HepG2 (cell line): ENCODE measurements around the gene DOCK2. TPM values are rescaled to one million over a fixed set of nuclear protein-coding genes. Genes with fewer than 3 reads are reported as not detected.

Experiments
- ATAC-seq: fragments of 200-7000 bp; cut with Tn5 transposase; 3 replicates; pipeline ENCODE4 v1.9.1; 2020; ENCODE audit warnings: mild to moderate bottlenecking, moderate library complexity
- BruUV-seq: library from RNA; stranded (reverse); fragments of 400-500 nt; replicated peaks from 2 replicates; lab custom pipeline; 2021; lab: Mats Ljungman, UMichigan
- CTCF ChIA-PET: fragments of 300-600 bp; formaldehyde crosslinking; extraction: SDS; loops from one replicate; lab custom pipeline; 2021; ENCODE audit warnings: low total read pairs, inconsistent platforms, low intra/inter-chr PET ratio; lab: Yijun Ruan, JAX
- POLR2A ChIA-PET: fragments of 350-600 bp; sonication (Branson Sonifier 250); formaldehyde crosslinking; loops from one replicate; lab custom pipeline; 2020; ENCODE audit warnings: antibody characterized with exemption, inconsistent platforms; lab: Yijun Ruan, JAX
- DNase-seq: peaks from one replicate; pipeline ENCODE4 v3.0.0-alpha.2; 2015; ENCODE audit warnings: low spot score
- FAIRE-seq: peaks from 3 replicates; lab custom pipeline; 2011; peaks lifted over from hg19 to GRCh38; lab: Jason Lieb, UNC
- H2AFZ ChIP-seq: one replicate; pipeline ENCODE4 v1.6.1; 2011; ENCODE audit warnings: low read length, inconsistent platforms
- H3K27ac ChIP-seq: fragments of 300-600 bp; 3 replicates; pipeline ENCODE4 v1.8.0; 2011; ENCODE audit warnings: mixed run types, mild to moderate bottlenecking, mixed read lengths, low read length, inconsistent platforms; ENCODE audit not compliant: insufficient read depth; ENCODE audit errors: extremely low read length
- H3K27me3 ChIP-seq, 2 experiments: fragments of 200-600 bp in 1 of 2; 2 replicates in 1 of 2; 3 replicates in 1 of 2; pipeline versions ENCODE4 v1.6.0 to v1.8.0; 2011; ENCODE audit warnings: low read length in 2 of 2, mild to moderate bottlenecking in 2 of 2, moderate library complexity in 2 of 2, inconsistent platforms in 1 of 2; ENCODE audit not compliant: insufficient read depth in 2 of 2, control insufficient read depth in 1 of 2
- H3K36me3 ChIP-seq, 2 experiments: fragments of 200-600 bp in 1 of 2; replicated peaks in 1 of 2; 2 replicates in 1 of 2; 3 replicates in 1 of 2; pipeline versions ENCODE4 v1.5.1 to v1.8.0; 2011; ENCODE audit warnings: low read length in 2 of 2, inconsistent platforms in 1 of 2; ENCODE audit not compliant: insufficient read depth in 2 of 2, control insufficient read depth in 1 of 2
- H3K4me1 ChIP-seq: 2 replicates; pipeline ENCODE4 v1.5.1; 2012; ENCODE audit warnings: low read length, inconsistent platforms; ENCODE audit not compliant: insufficient read depth
- H3K4me2 ChIP-seq: 2 replicates; pipeline ENCODE4 v1.6.0; 2011; ENCODE audit warnings: low read depth, low read length, inconsistent platforms
- H3K4me3 ChIP-seq, 3 experiments: fragments of 200-600 bp in 1 of 3; sonication (generic), shearing (Covaris generic) in 1 of 3; replicated peaks in 1 of 3; 2 replicates each; pipeline ENCODE4 v1.5.1; 2011 to 2016; ENCODE audit warnings: low read length in 3 of 3, inconsistent platforms in 2 of 3, low read depth in 2 of 3, mild to moderate bottlenecking in 2 of 3, control low read depth in 1 of 3, mixed read lengths in 1 of 3; ENCODE audit not compliant: insufficient read depth in 1 of 3
- H3K79me2 ChIP-seq: one replicate; pipeline ENCODE4 v1.6.1; 2011; ENCODE audit warnings: low read length, inconsistent platforms; ENCODE audit not compliant: insufficient read depth
- H3K9ac ChIP-seq: 2 replicates; pipeline ENCODE4 v1.6.0; 2011; ENCODE audit warnings: mild to moderate bottlenecking, low read depth, low read length, inconsistent platforms; ENCODE audit not compliant: insufficient read depth
- H3K9me3 ChIP-seq: 2 replicates; pipeline ENCODE4 v1.5.1; 2012; ENCODE audit warnings: mild to moderate bottlenecking, low read length
- H4K20me1 ChIP-seq: 2 replicates; pipeline ENCODE4 v1.6.0; 2011; ENCODE audit warnings: inconsistent platforms, mild to moderate bottlenecking, low read length, moderate library complexity; ENCODE audit not compliant: insufficient read depth
- IRF9 ChIP-seq: sonication (generic); formaldehyde crosslinking; IDR thresholded peaks from 2 replicates; pipeline ENCODE4 v1.8.0; 2022; ENCODE audit warnings: missing genetic modification reagents, mild to moderate bottlenecking, borderline replicate concordance
- KLF9 ChIP-seq: IDR thresholded peaks from 2 replicates; pipeline ENCODE4 v1.6.1; 2016; ENCODE audit warnings: low read depth
- NPAS2 ChIP-seq: sonication (generic); formaldehyde crosslinking; IDR thresholded peaks from 2 replicates; pipeline ENCODE4 v1.8.0; 2022; ENCODE audit warnings: mild to moderate bottlenecking, missing genetic modification reagents, borderline replicate concordance
- SAFB2 ChIP-seq: sonication (generic); formaldehyde crosslinking; IDR thresholded peaks from 2 replicates; pipeline ENCODE4 v1.5.1; 2020; ENCODE audit warnings: missing genetic modification reagents, low read depth, mild to moderate bottlenecking, borderline replicate concordance
- TEAD3 ChIP-seq: optimal IDR thresholded peaks from 2 replicates; pipeline ENCODE3; 2016; ENCODE audit warnings: borderline replicate concordance
- ZBED4 ChIP-seq: sonication (generic); formaldehyde crosslinking; IDR thresholded peaks from 2 replicates; pipeline ENCODE4 v1.4.0; 2020; ENCODE audit warnings: missing genetic modification reagents, borderline replicate concordance
- ZBTB21 ChIP-seq: sonication (generic); formaldehyde crosslinking; IDR thresholded peaks from 2 replicates; pipeline ENCODE4 v1.4.0; 2020; ENCODE audit warnings: missing genetic modification reagents
- ZNF205 ChIP-seq: IDR thresholded peaks from 2 replicates; pipeline ENCODE4 v1.6.1; 2018; ENCODE audit warnings: missing biosample characterization, missing genetic modification reagents
- ZNF501 ChIP-seq: sonication (generic); formaldehyde crosslinking; IDR thresholded peaks from 2 replicates; pipeline ENCODE4 v1.5.1; 2020; ENCODE audit warnings: mild to moderate bottlenecking, moderate library complexity, missing genetic modification reagents
- ZNF629 ChIP-seq: sonication (generic); formaldehyde crosslinking; conservative IDR thresholded peaks from 2 replicates; pipeline ENCODE4 v1.5.0; 2020; ENCODE audit warnings: missing genetic modification reagents
- ZSCAN12 ChIP-seq: sonication (generic); formaldehyde crosslinking; IDR thresholded peaks from 2 replicates; pipeline ENCODE4 v1.9.0; 2021; ENCODE audit warnings: mild to moderate bottlenecking, missing genetic modification reagents
- WGBS: methylation state at CpG from one replicate; pipeline ENCODE4 v1.1.6; 2017; ENCODE audit warnings: low lambda C conversion rate; 5-methylcytosine and 5-hydroxymethylcytosine counted together
- in situ Hi-C: cut with HindIII; loops from 2 replicates; pipeline ENCODE4 v1.10.0; 2017; ENCODE audit warnings: low pct_unique_long_range_greater_than_20kb; ENCODE audit not compliant: extremely low pct_ligation_motif_present
- intact Hi-C: fragments of 100-400 bp; cut with micrococcal nuclease; formaldehyde crosslinking; loops from one replicate; pipeline ENCODE4 v1.10.0; 2022; ENCODE audit not compliant: unreplicated experiment
- polyA plus RNA-seq, 8 experiments: library from polyadenylated mRNA; depleted of rRNA in 3 of 8; stranded (reverse) in 7 of 8; unstranded in 1 of 8; fragments of >200 nt; fragmentation: Illumina TruSeq in 4 of 8; extraction: Trizol in 4 of 8; gene quantifications; 2 replicates each; pipeline versions ENCODE4 v1.2.1 to v1.2.3, GENCODE V29; 2011 to 2016; ENCODE audit warnings: low read depth in 4 of 8, missing spikeins in 1 of 8, mixed read lengths in 1 of 8; ENCODE audit not compliant: insufficient read depth in 1 of 8
- total RNA-seq, 5 experiments: library from RNA; depleted of rRNA; stranded (reverse); fragments of >200 nt; fragmentation: Illumina TruSeq; extraction: Trizol; gene quantifications; 2 replicates each; pipeline ENCODE4 v1.2.3, GENCODE V29; 2016; ENCODE audit warnings: low read depth in 1 of 5
- TF ChIP-seq, protein P1 (sequence below): sonication (generic); formaldehyde crosslinking; IDR thresholded peaks from 2 replicates; pipeline ENCODE4 v1.4.0; 2020; ENCODE audit warnings: mild to moderate bottlenecking, missing genetic modification reagents
- TF ChIP-seq, protein P2 (sequence below): sonication (generic); formaldehyde crosslinking; IDR thresholded peaks from 2 replicates; pipeline ENCODE4 v1.4.0; 2020; ENCODE audit warnings: mild to moderate bottlenecking, missing genetic modification reagents

DOCK2 gene
- total and polyA plus RNA-seq, 2 of the 13 experiments (the other 11 are each of a cell fraction or from before 2014, with no cell fraction given) = not detected

DNA sequence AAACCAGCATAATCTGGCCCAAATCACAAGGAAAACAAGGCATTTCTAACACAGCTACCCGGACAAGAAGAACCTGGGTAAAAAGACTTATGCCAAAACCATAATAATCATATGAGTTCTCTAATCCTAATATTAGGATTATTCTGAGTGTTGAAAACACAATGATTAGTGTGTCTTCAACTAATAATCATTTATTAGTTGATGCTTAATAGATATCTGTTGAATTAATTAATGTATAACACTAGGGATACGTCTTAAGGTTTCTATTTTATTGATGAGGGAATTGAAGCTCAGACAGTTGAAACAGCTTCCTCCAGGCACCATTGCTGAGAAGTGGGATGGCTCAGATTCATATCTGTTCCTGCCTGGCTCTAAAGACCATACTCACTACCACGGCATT, 112.2 kb downstream of the DOCK2 start:
- CTCF ChIA-PET = no interaction called here
- 24% methylated on average over 3 of the region's 3 CpGs for WGBS
- no peak for DNase-seq
- Histone ChIP-seq H3K27me3 (peaks cover 0 to 12% of the 10 kb centered on the region in 2 experiments; a peak in 1 of 5 replicates), H4K20me1 (no peaks in the 10 kb centered on the region), H3K36me3 (no peaks in the 10 kb centered on the region), H3K27ac (no peak overlapping the region), H3K4me3 (no peak overlapping the region), H3K4me1 (no peaks in the 10 kb centered on the region), H3K79me2 (no peaks in the 10 kb centered on the region), H3K4me2 (no peak overlapping the region), H3K9ac (no peak overlapping the region), H3K9me3 (no peaks in the 10 kb centered on the region), H2AFZ (no peak overlapping the region)
- BruUV-seq = no TSS peak
- in situ Hi-C loops = no loop called here
- POLR2A ChIA-PET = no interaction called here
- FAIRE-seq = no peak
- no peak for ATAC-seq
- TF ChIP-seq KLF9 (CRISPR knock-in tag) = no peak
- no peak for TF ChIP-seq SAFB2 (CRISPR knock-in tag)
- TF ChIP-seq ZNF205 (CRISPR knock-in tag) = no peak
- TF ChIP-seq, protein P1, sequence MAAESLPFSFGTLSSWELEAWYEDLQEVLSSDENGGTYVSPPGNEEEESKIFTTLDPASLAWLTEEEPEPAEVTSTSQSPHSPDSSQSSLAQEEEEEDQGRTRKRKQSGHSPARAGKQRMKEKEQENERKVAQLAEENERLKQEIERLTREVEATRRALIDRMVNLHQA (CRISPR knock-in tag) = no peak
- no peak for TF ChIP-seq ZNF501 (CRISPR knock-in tag)
- no peak for TF ChIP-seq IRF9 (CRISPR knock-in tag)
- no peak for TF ChIP-seq ZBTB21 (CRISPR knock-in tag)
- no peak for TF ChIP-seq ZBED4 (CRISPR knock-in tag)
- no peak for TF ChIP-seq TEAD3 (CRISPR knock-in tag)
- TF ChIP-seq, protein P2, sequence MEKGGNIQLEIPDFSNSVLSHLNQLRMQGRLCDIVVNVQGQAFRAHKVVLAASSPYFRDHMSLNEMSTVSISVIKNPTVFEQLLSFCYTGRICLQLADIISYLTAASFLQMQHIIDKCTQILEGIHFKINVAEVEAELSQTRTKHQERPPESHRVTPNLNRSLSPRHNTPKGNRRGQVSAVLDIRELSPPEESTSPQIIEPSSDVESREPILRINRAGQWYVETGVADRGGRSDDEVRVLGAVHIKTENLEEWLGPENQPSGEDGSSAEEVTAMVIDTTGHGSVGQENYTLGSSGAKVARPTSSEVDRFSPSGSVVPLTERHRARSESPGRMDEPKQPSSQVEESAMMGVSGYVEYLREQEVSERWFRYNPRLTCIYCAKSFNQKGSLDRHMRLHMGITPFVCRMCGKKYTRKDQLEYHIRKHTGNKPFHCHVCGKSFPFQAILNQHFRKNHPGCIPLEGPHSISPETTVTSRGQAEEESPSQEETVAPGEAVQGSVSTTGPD (CRISPR knock-in tag) = no peak
- no peak for TF ChIP-seq ZNF629
- TF ChIP-seq NPAS2 (CRISPR knock-in tag) = no peak
- TF ChIP-seq ZSCAN12 (CRISPR knock-in tag) = no peak
- intact Hi-C loops = no loop called here
